COLO668 (cell line): Measurements from ENCODE around the gene NAA25.
"Not testable (repeated sequence)": the region's sequence is repeated elsewhere in the genome, so short reads cannot be mapped to it uniquely, and the experiment has no call there.

ENCODE experiments used
- DNase-seq: peaks from one replicate; lab custom pipeline; 2025; ENCODE audit not compliant: unreplicated experiment; lab: John Stamatoyannopoulos, UW

Gene NAA25

GRCh38 chr12:112010415-112011344 is 97.9 kb downstream of the NAA25 start:
- no peak for DNase-seq

- not testable (repeated sequence) for DNase-seq
Measured at GRCh38 chr12:112009596-112009995, 99.0 kb downstream of the NAA25 start.

DNA sequence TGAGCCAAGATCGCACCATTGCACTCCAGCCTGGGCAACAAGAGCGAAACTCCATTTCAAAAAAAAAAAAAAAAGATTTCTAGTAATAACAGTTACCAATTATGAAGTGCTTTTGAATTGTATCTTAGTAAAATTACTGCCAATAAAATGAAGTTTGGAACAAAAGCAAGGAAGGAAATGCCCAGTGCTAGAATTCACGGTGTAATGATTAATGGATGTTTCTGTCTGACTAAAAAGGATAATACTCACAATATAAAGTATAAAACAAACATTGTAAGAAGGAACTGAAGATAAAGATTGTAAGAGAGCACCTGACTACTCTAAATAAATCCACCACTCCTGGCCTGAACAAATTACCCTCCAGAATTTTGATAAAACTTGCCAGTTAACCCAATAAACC is 99.7 kb downstream of the NAA25 start:
- DNase-seq: no peak

- DNase-seq: no peak
Measured at GRCh38 chr12:112007945-112008344, 100.6 kb downstream of the NAA25 start.

- no peak for DNase-seq
Measured at GRCh38 chr12:112005419-112006395, 102.9 kb downstream of the NAA25 start.

GRCh38 chr12:112004041-112004440 is 104.5 kb downstream of the NAA25 start:
- DNase-seq: no peak

- DNase-seq: no peak
Measured at GRCh38 chr12:112001576-112001975, 107.0 kb downstream of the NAA25 start.

GRCh38 chr12:112000820-112001219 is 107.8 kb downstream of the NAA25 start:
- DNase-seq: no peak

DNA sequence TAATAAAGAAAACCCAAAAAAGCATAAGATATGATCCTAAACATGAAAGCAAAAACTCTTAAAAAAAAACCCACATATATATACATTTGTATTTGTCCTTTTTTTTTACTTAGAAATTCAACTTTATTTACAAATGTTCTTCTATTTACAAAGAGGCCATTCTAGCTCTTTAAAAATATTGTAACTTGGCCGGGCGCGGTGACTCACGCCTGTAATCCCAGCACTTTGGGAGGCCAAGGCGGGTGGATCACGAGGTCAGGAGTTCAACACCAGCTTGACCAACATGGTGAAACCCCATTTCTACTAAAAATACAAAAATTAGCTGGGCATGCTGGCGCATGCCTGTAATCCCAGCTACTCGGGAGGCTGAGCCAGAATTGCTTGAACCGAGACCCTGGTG is 109.5 kb downstream of the NAA25 start:
- DNase-seq: not testable (repeated sequence)

- DNase-seq: no peak
Measured at GRCh38 chr12:111998015-111998414, 110.6 kb downstream of the NAA25 start.

- no peak for DNase-seq
Measured at GRCh38 chr12:111997300-111997699, 111.3 kb downstream of the NAA25 start.

GRCh38 chr12:111995782-111996480 is 112.7 kb downstream of the NAA25 start:
- DNase-seq: no peak

GRCh38 chr12:111994211-111995111 is 114.1 kb downstream of the NAA25 start:
- DNase-seq: not testable (repeated sequence)

DNA sequence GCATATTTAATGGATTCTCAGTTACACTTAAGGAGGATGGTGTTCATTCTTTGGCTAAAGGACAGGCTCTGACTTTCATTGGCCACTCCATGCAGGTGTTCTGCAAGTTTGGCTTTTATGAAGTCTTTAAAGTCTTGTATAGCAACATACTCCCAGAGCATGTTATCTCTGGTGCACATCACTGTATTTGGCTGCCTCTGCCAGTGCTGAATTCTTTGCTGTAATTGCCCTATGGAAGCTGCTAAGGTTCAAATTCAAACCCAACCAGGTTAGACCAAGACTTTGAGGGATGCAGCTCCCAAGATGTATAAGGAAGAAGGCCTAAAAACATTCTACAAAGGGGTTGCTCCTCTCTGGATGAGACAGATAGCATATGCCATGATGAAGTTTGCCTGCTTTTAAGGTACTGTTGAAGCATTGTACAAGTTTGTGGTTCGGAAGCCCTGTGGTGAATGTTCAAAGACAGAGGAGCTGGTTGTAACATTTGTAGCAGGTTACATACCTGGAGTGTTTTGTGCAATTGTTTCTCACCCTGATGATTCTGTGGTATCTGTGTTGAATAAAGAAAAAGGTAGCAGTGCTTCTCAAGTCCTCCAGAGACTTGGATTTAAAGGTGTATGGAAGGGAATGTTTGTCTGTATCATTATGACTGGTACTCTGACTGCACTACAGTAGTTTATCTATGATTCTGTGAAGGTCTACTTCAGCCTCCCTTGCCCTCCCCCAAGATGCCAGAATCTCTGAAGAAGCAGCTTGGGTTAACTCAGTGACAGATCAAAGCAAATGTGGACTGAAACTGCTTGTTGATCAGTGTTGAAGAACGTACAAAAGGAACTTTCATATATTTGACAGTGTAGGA is 115.1 kb downstream of the NAA25 start:
- no peak for DNase-seq

DNA sequence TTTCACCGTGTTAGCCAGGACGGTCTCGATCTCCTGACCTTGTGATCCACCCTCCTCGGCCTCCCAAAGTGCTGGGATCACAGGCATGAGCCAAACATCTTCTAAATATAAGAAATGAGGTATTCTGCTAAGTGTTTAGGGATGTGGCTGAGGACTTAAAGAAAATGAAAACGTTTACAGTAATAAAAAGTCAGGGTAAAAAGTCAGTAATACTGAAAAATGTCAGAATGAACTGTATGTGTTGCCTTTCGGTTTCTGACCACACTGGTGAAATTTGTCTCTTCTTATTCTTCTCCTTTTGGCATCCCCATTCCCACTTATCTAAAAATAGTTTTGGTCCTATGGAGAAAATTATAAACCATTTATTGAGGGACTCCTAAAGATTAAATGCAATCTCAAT is 116.1 kb downstream of the NAA25 start:
- no peak for DNase-seq

GRCh38 chr12:111991946-111992345 is 116.6 kb downstream of the NAA25 start:
- no peak for DNase-seq

- DNase-seq: no peak
Measured at GRCh38 chr12:111991535-111991934, 117.0 kb downstream of the NAA25 start.

GRCh38 chr12:111984820-111985219 is 123.8 kb downstream of the NAA25 start:
- DNase-seq: no peak

DNA sequence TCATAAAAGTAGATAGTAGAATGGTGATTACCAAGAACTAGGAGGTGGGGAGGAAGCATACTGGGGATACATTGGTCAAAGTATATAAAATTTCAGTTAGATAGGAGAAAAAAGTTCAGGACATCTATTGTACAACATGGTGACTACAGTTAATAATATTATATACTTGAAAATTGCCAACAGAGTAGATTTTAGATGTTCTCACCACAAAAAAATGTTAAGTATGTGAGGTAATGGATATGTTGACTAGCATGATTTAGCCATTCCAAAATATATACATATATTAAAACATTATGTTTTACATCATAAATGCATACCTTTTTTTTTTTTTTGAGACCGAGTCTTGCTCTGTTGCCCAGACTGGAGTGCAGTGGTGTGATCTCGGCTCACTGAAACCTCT is 126.6 kb downstream of the NAA25 start:
- no peak for DNase-seq
